Omental fat pad (tissue), 4 donors: ENCODE measurements around the gene MYADML2. TPM values are rescaled to one million over a fixed set of nuclear protein-coding genes. Genes with fewer than 3 reads are reported as not detected.

Experiments used
- ATAC-seq: fragments of 150-250 bp; one replicate; pipeline ENCODE4 v1.9.1; 2016; ENCODE audit warnings: mild to moderate bottlenecking, moderate library complexity; ENCODE audit not compliant: low FRiP score
- DNase-seq: peaks from one replicate; pipeline ENCODE4 v3.0.0-alpha.2; 2019; ENCODE audit warnings: low spot score
- total RNA-seq, 4 donors: library from RNA; depleted of rRNA; stranded (reverse); fragments of >200 nt; gene quantifications; one replicate each; pipeline ENCODE4 v1.1.0, GENCODE V29; 2016
- TF ChIP-seq, protein P1 (sequence below), 3 donors: fragments of 450-650 bp; IDR thresholded peaks; one replicate each; pipeline ENCODE4 v1.5.1; 2016 to 2017; ENCODE audit warnings: antibody characterized with exemption in 3 of 3, mild to moderate bottlenecking in 3 of 3, moderate library complexity in 2 of 3

Gene MYADML2
- total RNA-seq, 4 donors from 2014 or later = not detected

GRCh38 chr17:81905424-81905875, 41.6 kb downstream of the MYADML2 start:
- TF ChIP-seq, protein P1, sequence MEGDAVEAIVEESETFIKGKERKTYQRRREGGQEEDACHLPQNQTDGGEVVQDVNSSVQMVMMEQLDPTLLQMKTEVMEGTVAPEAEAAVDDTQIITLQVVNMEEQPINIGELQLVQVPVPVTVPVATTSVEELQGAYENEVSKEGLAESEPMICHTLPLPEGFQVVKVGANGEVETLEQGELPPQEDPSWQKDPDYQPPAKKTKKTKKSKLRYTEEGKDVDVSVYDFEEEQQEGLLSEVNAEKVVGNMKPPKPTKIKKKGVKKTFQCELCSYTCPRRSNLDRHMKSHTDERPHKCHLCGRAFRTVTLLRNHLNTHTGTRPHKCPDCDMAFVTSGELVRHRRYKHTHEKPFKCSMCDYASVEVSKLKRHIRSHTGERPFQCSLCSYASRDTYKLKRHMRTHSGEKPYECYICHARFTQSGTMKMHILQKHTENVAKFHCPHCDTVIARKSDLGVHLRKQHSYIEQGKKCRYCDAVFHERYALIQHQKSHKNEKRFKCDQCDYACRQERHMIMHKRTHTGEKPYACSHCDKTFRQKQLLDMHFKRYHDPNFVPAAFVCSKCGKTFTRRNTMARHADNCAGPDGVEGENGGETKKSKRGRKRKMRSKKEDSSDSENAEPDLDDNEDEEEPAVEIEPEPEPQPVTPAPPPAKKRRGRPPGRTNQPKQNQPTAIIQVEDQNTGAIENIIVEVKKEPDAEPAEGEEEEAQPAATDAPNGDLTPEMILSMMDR (IDR thresholded peaks at IDR 0.05) = no peak
- ATAC-seq = no peak
- no peak for DNase-seq

GRCh38 chr17:81904600-81905423, 42.2 kb downstream of the MYADML2 start:
- ATAC-seq (no peak), DNase-seq (no peak)
- TF ChIP-seq, protein P1 (IDR thresholded peaks at IDR 0.05) = no peak

GRCh38 chr17:81903896-81904599, 43.0 kb downstream of the MYADML2 start:
- no peak for ATAC-seq
- no peak for DNase-seq
- TF ChIP-seq, protein P1 (IDR thresholded peaks at IDR 0.05) = no peak

DNA sequence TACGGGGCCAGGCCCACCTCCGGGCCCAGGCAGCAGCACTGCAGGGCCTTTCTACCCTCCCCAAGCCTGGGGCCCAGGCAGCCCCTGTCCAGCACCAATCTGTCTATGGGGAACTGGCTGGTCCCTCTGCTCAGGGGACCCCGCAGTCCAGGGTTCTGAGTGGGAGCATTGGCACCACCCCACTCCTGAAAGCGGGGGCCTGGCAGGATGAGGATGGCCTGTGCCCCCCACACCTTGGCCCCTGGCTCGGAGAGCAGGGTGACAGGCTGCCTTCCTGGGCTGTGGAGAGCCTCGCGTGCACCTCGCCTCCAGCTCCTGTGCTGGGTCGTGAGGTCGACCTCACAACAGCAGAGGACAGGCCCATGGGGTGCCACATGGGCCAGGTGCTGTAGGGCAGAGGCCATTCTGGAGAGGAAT, 43.6 kb downstream of the MYADML2 start:
- TF ChIP-seq, protein P1 (IDR thresholded peaks at IDR 0.05) = no peak
- DNase-seq (no peak), ATAC-seq (no peak)

DNA sequence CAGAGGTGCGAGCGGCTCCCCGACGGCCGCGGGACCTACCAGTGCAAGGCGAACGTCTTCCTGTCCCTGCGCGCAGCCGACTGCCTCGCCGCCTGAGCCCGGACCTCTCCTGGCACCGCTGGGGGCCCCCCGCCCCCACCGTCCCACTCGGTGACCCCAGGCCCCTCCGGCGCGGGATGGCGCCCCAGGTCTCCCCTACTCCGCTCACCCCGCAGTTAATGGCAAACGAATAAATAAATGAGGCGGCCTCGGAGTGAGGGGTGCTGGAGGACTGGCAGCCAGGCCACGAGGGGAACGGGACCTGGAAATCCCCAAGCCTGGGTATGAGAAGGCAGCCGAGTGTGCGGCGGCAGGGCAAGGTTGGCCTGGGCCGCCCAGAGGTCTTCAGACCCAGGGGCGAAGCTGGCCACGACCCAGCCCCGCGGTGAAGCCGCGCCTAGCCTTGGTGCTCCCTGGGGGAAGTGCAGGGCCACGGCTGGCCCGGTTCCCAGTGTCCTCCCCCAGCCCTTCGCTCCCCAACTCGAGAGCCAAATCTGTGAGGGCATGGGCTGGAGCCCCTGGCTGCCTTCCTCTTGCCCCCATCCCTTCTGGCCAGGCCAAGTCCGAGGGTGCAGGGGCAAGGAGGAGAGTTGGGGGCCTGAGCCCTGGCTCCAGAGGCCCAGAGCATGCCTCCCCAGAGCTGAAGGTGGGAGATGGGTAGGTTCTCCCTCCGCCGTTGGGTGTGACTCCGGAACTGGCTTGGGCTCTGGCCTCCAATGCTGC, 44.2 kb downstream of the MYADML2 start:
- no peak for DNase-seq
- TF ChIP-seq, protein P1 (IDR thresholded peaks at IDR 0.05) = no peak
- no peak for ATAC-seq

- no peak for DNase-seq
- TF ChIP-seq, protein P1 (IDR thresholded peaks at IDR 0.05) = no peak
- ATAC-seq = no peak
Measured at GRCh38 chr17:81902023-81902652, 44.9 kb downstream of the MYADML2 start, which contains the start of gene NPB. TSS of gene NPB (plus strand) at chr17:81902238. CDS start at chr17:81902278, 40 bp downstream.
